GM12892 (cell line): ENCODE measurements around the gene TAS2R13.

Experiments used
- DNase-seq: peaks from one replicate; pipeline ENCODE4 v3.0.0; 2011; ENCODE audit not compliant: insufficient read length
- FAIRE-seq: peaks from 2 replicates; lab custom pipeline; 2011; peaks lifted over from hg19 to GRCh38; lab: Jason Lieb, UNC
- POLR2A ChIP-seq: IDR thresholded peaks from 2 replicates; pipeline ENCODE4 v1.6.1; 2011; ENCODE audit warnings: low read depth, low read length, control low read depth
- POLR2AphosphoS5 ChIP-seq: IDR thresholded peaks from 2 replicates; pipeline ENCODE4 v1.6.1; 2011; ENCODE audit warnings: low read depth, low read length, control low read depth
- TAF1 ChIP-seq: IDR thresholded peaks from 2 replicates; pipeline ENCODE4 v1.6.1; 2011; ENCODE audit warnings: low read depth, mild to moderate bottlenecking, control low read depth, low read length, borderline replicate concordance

TAS2R13 gene

GRCh38 chr12:10919809-10920208 lies 10.4 kb upstream of the TAS2R13 start:
- no peak for DNase-seq
- TF ChIP-seq POLR2A (no peak), POLR2AphosphoS5 (no peak), TAF1 (no peak)
- no peak for FAIRE-seq

- no peak for TF ChIP-seq POLR2A
- no peak for TF ChIP-seq POLR2AphosphoS5
- no peak for TF ChIP-seq TAF1
- no peak for DNase-seq
- FAIRE-seq, result no peak
These were observed 1.0 kb upstream of the TAS2R13 start for GRCh38 chr12:10910380-10910779.

DNA sequence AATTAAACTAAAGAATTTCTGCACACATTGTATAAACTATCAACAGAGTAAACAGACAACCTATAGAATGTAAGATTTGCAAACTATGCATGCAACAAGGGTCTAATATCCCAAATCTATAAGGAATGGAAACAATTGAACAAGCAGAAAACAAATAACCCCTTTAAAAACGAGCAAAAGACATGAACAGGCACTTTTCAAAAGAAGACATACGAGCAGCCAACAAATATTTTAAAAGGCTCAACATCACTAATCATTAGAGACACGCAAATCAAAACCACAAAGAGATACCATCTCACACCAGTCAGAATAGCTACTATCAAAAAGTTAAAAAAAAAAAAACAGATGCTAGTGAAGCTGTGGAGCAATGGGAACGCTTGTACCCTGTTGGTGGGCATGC lies 4.7 kb downstream of the TAS2R13 start:
- FAIRE-seq (no peak), DNase-seq (no peak)
- TF ChIP-seq POLR2A (no peak), POLR2AphosphoS5 (no peak), TAF1 (no peak)

DNA sequence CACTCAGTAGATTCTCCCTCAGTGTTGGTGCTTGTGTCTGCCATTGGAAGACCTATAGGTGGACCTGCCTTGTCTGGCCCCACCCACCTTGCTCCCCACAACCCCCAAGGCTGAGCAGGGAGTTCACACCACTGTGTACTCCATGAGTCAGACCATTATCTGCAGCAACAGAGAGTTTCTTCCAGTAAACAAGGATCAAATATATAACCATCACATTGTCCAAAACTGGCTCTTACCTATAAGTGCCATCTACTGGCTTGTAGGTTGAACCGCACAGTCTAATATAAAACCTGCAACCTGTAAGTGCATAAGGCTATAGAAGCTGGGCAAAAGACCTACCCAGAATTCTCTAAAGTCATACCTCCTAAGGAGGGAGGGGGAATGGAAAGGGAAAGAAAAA lies 7.9 kb downstream of the TAS2R13 start:
- DNase-seq, result no peak
- no peak for FAIRE-seq
- TF ChIP-seq TAF1, result no peak
- TF ChIP-seq POLR2A, result no peak
- TF ChIP-seq POLR2AphosphoS5, result no peak

GRCh38 chr12:10900972-10901371 lies 8.4 kb downstream of the TAS2R13 start:
- no peak for FAIRE-seq

GRCh38 chr12:10900530-10900929 lies 8.8 kb downstream of the TAS2R13 start:
- FAIRE-seq, result no peak
- no peak for TF ChIP-seq POLR2AphosphoS5
- no peak for TF ChIP-seq POLR2A
- TF ChIP-seq TAF1, result no peak
- no peak for DNase-seq

More at GRCh38 chr12:10900972-10901371, 8.4 kb downstream of the TAS2R13 start:
- TF ChIP-seq POLR2AphosphoS5 (no peak), TAF1 (no peak), POLR2A (no peak)
- no peak for DNase-seq

DNA sequence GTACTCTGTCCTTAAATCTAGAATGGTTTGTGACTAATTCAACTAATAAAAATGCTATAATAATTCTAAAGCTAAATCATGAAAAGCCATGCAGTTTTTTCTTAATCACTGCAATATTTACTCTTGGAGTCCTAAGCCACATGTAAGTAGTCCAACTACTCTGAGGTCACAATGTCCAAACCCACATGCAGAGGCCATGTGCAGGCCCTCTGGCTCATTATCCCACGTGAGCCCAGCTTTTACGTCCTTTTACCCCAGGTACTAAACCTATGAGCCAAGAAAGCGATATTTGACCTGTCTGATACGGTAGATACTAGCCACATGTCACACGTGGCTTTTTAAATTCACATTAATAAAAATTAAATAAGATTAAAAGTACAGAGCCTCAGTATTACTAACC lies 12.5 kb downstream of the TAS2R13 start:
- FAIRE-seq, result no peak

GRCh38 chr12:10891937-10892336 lies 17.4 kb downstream of the TAS2R13 start:
- TF ChIP-seq POLR2AphosphoS5 (no peak), POLR2A (no peak), TAF1 (no peak)
- no peak for FAIRE-seq
- DNase-seq, result no peak

More for the DNA sequence above, 12.5 kb downstream of the TAS2R13 start:
- no peak for DNase-seq
- TF ChIP-seq TAF1, result no peak
- TF ChIP-seq POLR2AphosphoS5, result no peak
- no peak for TF ChIP-seq POLR2A

- FAIRE-seq, result no peak
- DNase-seq, result no peak
These were observed 20.1 kb downstream of the TAS2R13 start for GRCh38 chr12:10889226-10889625.

DNA sequence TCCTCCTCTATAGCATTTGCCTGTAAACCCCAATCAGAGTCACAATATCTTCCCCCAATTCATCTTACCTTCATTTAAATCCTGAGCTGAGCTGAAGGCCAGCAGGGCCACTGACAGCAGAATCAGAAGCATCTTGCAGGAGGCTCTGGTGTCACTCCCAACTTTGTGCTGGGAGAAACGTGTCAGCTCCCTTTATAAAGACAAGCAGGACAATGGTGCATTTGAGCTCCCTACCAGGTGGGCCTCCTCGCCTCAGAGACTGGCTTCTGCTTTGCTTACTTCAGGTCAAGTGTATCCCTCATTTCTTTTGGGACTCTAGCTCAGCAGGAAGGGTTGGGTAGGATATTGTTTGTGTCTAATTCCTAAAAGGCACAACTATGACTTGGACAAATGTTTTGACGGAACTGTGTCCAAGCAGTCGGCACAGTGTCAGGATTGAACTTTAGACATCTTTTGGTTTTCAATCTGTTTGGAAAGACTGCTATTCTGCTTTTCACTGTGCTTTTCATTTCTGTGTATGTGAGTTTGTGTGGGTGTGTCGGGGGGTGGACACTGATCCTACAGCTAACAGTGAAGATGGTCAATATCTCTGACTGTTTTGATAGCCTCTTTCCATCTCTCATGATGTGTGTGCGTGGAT lies 25.2 kb downstream of the TAS2R13 start, which contains the start of gene PRH1:
Gene PRH1, minus strand, starts transcription at position 170 of the 640 bp plus-strand sequence. Its CDS starts 38 bp downstream, at position 132.
- FAIRE-seq, result no peak
- TF ChIP-seq TAF1 (no peak), POLR2A (no peak), POLR2AphosphoS5 (no peak)
- DNase-seq, result no peak

More at GRCh38 chr12:10889226-10889625, 20.1 kb downstream of the TAS2R13 start:
- TF ChIP-seq TAF1 (no peak), POLR2AphosphoS5 (no peak), POLR2A (no peak)

DNA sequence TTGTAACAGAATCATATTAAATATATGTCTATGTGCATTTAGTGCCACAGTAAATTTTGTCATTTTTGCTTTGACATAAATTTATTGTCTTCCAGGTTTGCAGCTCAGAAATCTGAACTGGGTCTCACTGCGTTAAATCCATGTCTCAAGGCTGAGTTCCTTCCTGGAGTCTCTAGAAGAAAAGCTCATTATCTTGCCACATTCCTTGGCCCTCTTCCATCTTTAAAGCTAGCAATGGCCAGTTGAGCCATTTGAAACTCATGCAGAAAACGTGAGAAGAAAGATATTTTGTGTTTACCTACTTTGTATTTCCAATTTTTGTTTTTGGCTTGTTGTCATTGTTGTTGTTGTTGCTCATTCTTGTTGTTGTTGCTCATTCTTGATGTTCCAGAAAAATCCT lies 36.0 kb downstream of the TAS2R13 start:
- no peak for FAIRE-seq
- no peak for TF ChIP-seq POLR2A
- TF ChIP-seq TAF1, result no peak
- no peak for TF ChIP-seq POLR2AphosphoS5
- no peak for DNase-seq

- no peak for FAIRE-seq
- TF ChIP-seq TAF1 (no peak), POLR2A (no peak), POLR2AphosphoS5 (no peak)
- no peak for DNase-seq
These were observed 42.0 kb downstream of the TAS2R13 start for GRCh38 chr12:10867381-10867780.
